H1 (cell line): ENCODE results near the gene TAX1BP3. TPM values are rescaled to one million over a fixed set of nuclear protein-coding genes. Genes with fewer than 3 reads are reported as not detected.

ENCODE experiments used
- BCL11A ChIP-seq, 2 experiments: IDR thresholded peaks; one replicate each; pipeline ENCODE4 v1.6.1; 2011; ENCODE audit warnings: low read depth in 2 of 2, low read length in 2 of 2, mild to moderate bottlenecking in 2 of 2
- CBX5 ChIP-seq: fragments of 300-800, 300-1000 bp; sonication (generic); IDR thresholded peaks from 2 replicates; pipeline ENCODE4 v1.7.1; 2016; ENCODE audit warnings: antibody characterized with exemption, low read length, low read depth
- CTCF ChIP-seq, 3 experiments: IDR thresholded peaks; 1 replicate in 2 of 3; 2 replicates in 1 of 3; pipeline versions ENCODE4 v1.5.1 to v1.6.1; 2011; ENCODE audit warnings: low read length in 3 of 3, mild to moderate bottlenecking in 3 of 3, inconsistent platforms in 2 of 3, low read depth in 1 of 3, moderate library complexity in 1 of 3; ENCODE audit not compliant: insufficient read depth in 1 of 3; ENCODE audit errors: control extremely low read depth in 1 of 3
- TAF7 ChIP-seq: optimal IDR thresholded peaks from 2 replicates; pipeline ENCODE3; 2011; ENCODE audit warnings: low read depth, mild to moderate bottlenecking, inconsistent platforms, low read length, moderate library complexity, borderline replicate concordance
- TEAD4 ChIP-seq: IDR thresholded peaks from 2 replicates; pipeline ENCODE4 v1.6.1; 2012; ENCODE audit warnings: low read depth, low read length, inconsistent platforms, mixed read lengths
- polyA plus RNA-seq, 7 experiments: library from polyadenylated mRNA; depleted of rRNA in 3 of 7; stranded (reverse) in 5 of 7; unstranded in 2 of 7; fragments of >200 nt in 5 of 7; fragments of 200-250 nt in 2 of 7; gene quantifications; 1 replicate in 5 of 7; 2 replicates in 1 of 7; 4 replicates in 1 of 7; pipeline versions ENCODE4 v1.2.1 to v1.2.3, GENCODE V29; 2011 to 2013; ENCODE audit warnings: missing spikeins in 2 of 7, mixed read lengths in 2 of 7
- total RNA-seq: library from RNA; stranded (reverse); fragmentation: NEBNext Ultra II Directional; extraction: Animal tissue kit (Norgen Biotek cat#: 25700); gene quantifications from 2 replicates; pipeline ENCODE4 v1.2.1, GENCODE V29; 2021

TAX1BP3 gene
- total and polyA plus RNA-seq, 2 of the 8 experiments (the other 6 are each of a cell fraction or from before 2014, with no cell fraction given), result 65.3 to 81.8 TPM

GRCh38 chr17:3639981-3640596 lies 28.3 kb downstream of the TAX1BP3 start (continued):
- TF ChIP-seq TAF7 (no peak), CBX5 (no peak), CTCF (IDR thresholded peaks at IDR 0.05; ENCODE audit: control extremely low read depth in 1 of 3, insufficient read depth in 1 of 3, low read depth in 1 of 3, low read length in 3 of 3) (no peak), BCL11A (IDR thresholded peaks at IDR 0.05; ENCODE audit: low read depth in 2 of 2, low read length in 2 of 2) (no peak), TEAD4 (no peak)
